SK-N-DZ (cell line): Measurements from ENCODE around the gene HCN4. TPM values are rescaled to one million over a fixed set of nuclear protein-coding genes. Genes with fewer than 3 reads are reported as not detected.
"Not testable (repeated sequence)": the region's sequence is repeated elsewhere in the genome, so short reads cannot be mapped to it uniquely, and the experiment has no call there.

Source experiments
- DNase-seq: peaks from one replicate; pipeline ENCODE4 v3.0.0-alpha.2; 2015; ENCODE audit warnings: low spot score
- polyA plus RNA-seq, 2 experiments: library from polyadenylated mRNA; depleted of rRNA; stranded (reverse); fragments of >200 nt; gene quantifications; 2 replicates each; pipeline ENCODE4 v1.2.3, GENCODE V29; 2014

The HCN4 gene
- polyA plus RNA-seq (2014; cell fraction: cytosol; rRNA removed) = 1.6 and 1.9 TPM in 2 replicates
- 1.5 and 1.8 TPM in 2 replicates for polyA plus RNA-seq (2014; cell fraction: nucleus; rRNA removed)

GRCh38 chr15:73368301-73369136, at the start of gene HCN4:
HCN4 (minus strand) TSS chr15:73368958; CDS start chr15:73368270, 688 bp downstream.
- DNase-seq = peak; percentile 64

- DNase-seq = no peak
Observed at GRCh38 chr15:73414876-73415275, 46.1 kb upstream of the HCN4 start.

- DNase-seq = no peak
Observed at GRCh38 chr15:73403171-73403570, 34.4 kb upstream of the HCN4 start.

- not testable (repeated sequence) for DNase-seq
Observed at GRCh38 chr15:73400222-73400621, 31.5 kb upstream of the HCN4 start.

- no peak for DNase-seq
Observed at GRCh38 chr15:73398861-73399260, 30.1 kb upstream of the HCN4 start.

- DNase-seq = no peak
Observed at GRCh38 chr15:73397461-73397860, 28.7 kb upstream of the HCN4 start.

GRCh38 chr15:73395671-73396070, 26.9 kb upstream of the HCN4 start:
- DNase-seq = no peak

- no peak for DNase-seq
Observed at GRCh38 chr15:73394782-73395181, 26.0 kb upstream of the HCN4 start.

GRCh38 chr15:73393336-73393735, 24.6 kb upstream of the HCN4 start:
- no peak for DNase-seq

GRCh38 chr15:73392025-73392424, 23.3 kb upstream of the HCN4 start:
- DNase-seq = no peak

- no peak for DNase-seq
Observed at GRCh38 chr15:73391128-73391872, 22.5 kb upstream of the HCN4 start.

GRCh38 chr15:73389971-73390544, 21.3 kb upstream of the HCN4 start:
- DNase-seq = no peak

- no peak for DNase-seq
Observed at GRCh38 chr15:73389539-73389938, 20.8 kb upstream of the HCN4 start.

GRCh38 chr15:73388256-73388781, 19.6 kb upstream of the HCN4 start:
- no peak for DNase-seq

GRCh38 chr15:73387507-73388255, 18.9 kb upstream of the HCN4 start:
- no peak for DNase-seq

- no peak for DNase-seq
Observed at GRCh38 chr15:73386886-73387506, 18.2 kb upstream of the HCN4 start.

- no peak for DNase-seq
Observed at GRCh38 chr15:73386238-73386637, 17.5 kb upstream of the HCN4 start.

- no peak for DNase-seq
Observed at GRCh38 chr15:73385205-73385604, 16.4 kb upstream of the HCN4 start.

GRCh38 chr15:73383310-73384189, 14.8 kb upstream of the HCN4 start:
- no peak for DNase-seq

- DNase-seq = no peak
Observed at GRCh38 chr15:73382115-73382514, 13.4 kb upstream of the HCN4 start.
